ENCODE results near the gene RCCD1.

Gene RCCD1

DNA sequence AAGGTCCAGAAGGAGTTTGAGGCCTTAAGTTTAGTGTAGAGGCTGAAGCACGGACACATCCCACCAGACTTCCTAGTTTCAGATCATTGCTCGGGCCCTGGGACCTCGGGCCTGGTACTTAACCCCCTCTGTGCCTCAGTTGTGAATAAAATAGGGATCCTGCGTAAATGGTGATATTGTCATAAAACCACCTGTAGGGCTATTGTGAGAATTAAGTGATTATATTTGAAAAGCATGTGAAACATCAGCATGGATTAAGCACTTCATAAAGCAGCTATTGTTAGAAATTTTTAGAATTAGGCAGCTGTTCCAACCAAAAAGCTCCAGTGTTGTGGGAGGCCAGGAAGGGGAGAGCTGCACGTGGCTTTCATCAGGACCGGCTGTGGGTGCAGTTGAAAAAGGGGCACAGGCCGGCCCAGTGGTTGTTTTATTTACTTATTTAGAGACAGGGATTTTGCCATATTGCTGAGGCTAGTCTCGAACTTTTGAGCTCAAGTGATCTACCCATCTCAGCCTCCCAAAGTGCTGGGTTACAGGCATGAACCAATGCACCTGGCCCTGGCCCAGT is 4.4 kb downstream of the RCCD1 start:
- H3K9me2 ChIP-seq (replicated peaks; ENCODE audit: low read depth, low read length), result no peaks in the 10 kb centered on the region
- TF ChIP-seq, protein P1, sequence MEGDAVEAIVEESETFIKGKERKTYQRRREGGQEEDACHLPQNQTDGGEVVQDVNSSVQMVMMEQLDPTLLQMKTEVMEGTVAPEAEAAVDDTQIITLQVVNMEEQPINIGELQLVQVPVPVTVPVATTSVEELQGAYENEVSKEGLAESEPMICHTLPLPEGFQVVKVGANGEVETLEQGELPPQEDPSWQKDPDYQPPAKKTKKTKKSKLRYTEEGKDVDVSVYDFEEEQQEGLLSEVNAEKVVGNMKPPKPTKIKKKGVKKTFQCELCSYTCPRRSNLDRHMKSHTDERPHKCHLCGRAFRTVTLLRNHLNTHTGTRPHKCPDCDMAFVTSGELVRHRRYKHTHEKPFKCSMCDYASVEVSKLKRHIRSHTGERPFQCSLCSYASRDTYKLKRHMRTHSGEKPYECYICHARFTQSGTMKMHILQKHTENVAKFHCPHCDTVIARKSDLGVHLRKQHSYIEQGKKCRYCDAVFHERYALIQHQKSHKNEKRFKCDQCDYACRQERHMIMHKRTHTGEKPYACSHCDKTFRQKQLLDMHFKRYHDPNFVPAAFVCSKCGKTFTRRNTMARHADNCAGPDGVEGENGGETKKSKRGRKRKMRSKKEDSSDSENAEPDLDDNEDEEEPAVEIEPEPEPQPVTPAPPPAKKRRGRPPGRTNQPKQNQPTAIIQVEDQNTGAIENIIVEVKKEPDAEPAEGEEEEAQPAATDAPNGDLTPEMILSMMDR (conservative IDR thresholded peaks at IDR 0.05; ENCODE audit: low read length), result no peak
- TF ChIP-seq EZH2phosphoT487 (IDR thresholded peaks at IDR 0.05; ENCODE audit: borderline replicate concordance), result no peak
- peaks cover 8% of the 10 kb centered on the region for H4K20me1 ChIP-seq (ENCODE audit: insufficient read depth, low read length, poor library complexity, severe bottlenecking)
- peaks cover 51% of the 10 kb centered on the region for H3K79me2 ChIP-seq (ENCODE audit: insufficient read depth, low read length)
- no peaks in the 10 kb centered on the region for H3K27me3 ChIP-seq (ENCODE audit: insufficient read depth, low read length, poor library complexity, severe bottlenecking)
- peaks cover 14% of the 10 kb centered on the region for H3K4me1 ChIP-seq (ENCODE audit: insufficient read depth, low read length, poor library complexity, severe bottlenecking)
- H3F3A ChIP-seq (ENCODE audit: low read depth), result no peaks in the 10 kb centered on the region
- H3K9ac ChIP-seq (ENCODE audit: low read depth, low read length, poor library complexity, severe bottlenecking), result no peak overlapping the region
- no peak overlapping the region for H3K4me2 ChIP-seq (ENCODE audit: low read depth, low read length, poor library complexity, severe bottlenecking)
- no peaks in the 10 kb centered on the region for H3K9me3 ChIP-seq (ENCODE audit: insufficient read depth, low read depth, low read length)
- H3K4me3 ChIP-seq (ENCODE audit: low read length, poor library complexity, severe bottlenecking), result no peak overlapping the region
- H2AFZ ChIP-seq (ENCODE audit: low read length), result no peak overlapping the region
- H3K36me3 ChIP-seq (ENCODE audit: insufficient read depth, low read length), result peaks cover 36% of the 10 kb centered on the region; the same call in 1 of the 2 replicates

DNA sequence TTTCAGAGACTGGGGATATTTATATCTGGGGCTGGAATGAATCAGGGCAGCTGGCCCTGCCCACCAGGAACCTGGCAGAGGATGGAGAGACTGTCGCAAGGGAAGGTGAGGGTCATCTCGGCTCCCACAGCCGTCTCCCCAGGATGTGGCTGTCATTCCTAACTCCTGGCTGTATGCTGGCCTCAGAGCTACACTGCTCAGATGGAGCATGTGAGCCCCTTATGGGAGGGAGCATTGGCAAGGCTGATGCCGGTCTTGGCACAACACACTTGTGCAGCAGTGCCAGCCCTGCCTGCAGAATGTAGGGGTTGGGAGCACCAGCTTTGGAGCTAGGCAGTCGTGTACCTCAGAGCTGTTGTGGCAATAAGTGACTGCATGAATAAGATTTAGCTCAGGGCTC is 5.2 kb downstream of the RCCD1 start:
- Histone ChIP-seq H3K9me2 (replicated peaks; ENCODE audit: low read depth, low read length) (no peaks in the 10 kb centered on the region), H3K79me2 (ENCODE audit: insufficient read depth, low read length) (peaks cover 50% of the 10 kb centered on the region), H3K4me3 (ENCODE audit: low read length, poor library complexity, severe bottlenecking) (no peak overlapping the region), H4K20me1 (ENCODE audit: insufficient read depth, low read length, poor library complexity, severe bottlenecking) (peaks cover 8% of the 10 kb centered on the region), H3K27me3 (ENCODE audit: insufficient read depth, low read length, poor library complexity, severe bottlenecking) (no peaks in the 10 kb centered on the region), H3K4me2 (ENCODE audit: low read depth, low read length, poor library complexity, severe bottlenecking) (no peak overlapping the region), H3K9me3 (ENCODE audit: insufficient read depth, low read depth, low read length) (no peaks in the 10 kb centered on the region), H3K36me3 (ENCODE audit: insufficient read depth, low read length) (peaks cover 40% of the 10 kb centered on the region; the same call in 1 of the 2 replicates), H3K4me1 (ENCODE audit: insufficient read depth, low read length, poor library complexity, severe bottlenecking) (peaks cover 14% of the 10 kb centered on the region), H3K9ac (ENCODE audit: low read depth, low read length, poor library complexity, severe bottlenecking) (no peak overlapping the region), H2AFZ (ENCODE audit: low read length) (no peak overlapping the region), H3F3A (ENCODE audit: low read depth) (no peaks in the 10 kb centered on the region)
- no peak for TF ChIP-seq EZH2phosphoT487 (IDR thresholded peaks at IDR 0.05; ENCODE audit: borderline replicate concordance)
- TF ChIP-seq, protein P1 (conservative IDR thresholded peaks at IDR 0.05; ENCODE audit: low read length), result no peak

DNA sequence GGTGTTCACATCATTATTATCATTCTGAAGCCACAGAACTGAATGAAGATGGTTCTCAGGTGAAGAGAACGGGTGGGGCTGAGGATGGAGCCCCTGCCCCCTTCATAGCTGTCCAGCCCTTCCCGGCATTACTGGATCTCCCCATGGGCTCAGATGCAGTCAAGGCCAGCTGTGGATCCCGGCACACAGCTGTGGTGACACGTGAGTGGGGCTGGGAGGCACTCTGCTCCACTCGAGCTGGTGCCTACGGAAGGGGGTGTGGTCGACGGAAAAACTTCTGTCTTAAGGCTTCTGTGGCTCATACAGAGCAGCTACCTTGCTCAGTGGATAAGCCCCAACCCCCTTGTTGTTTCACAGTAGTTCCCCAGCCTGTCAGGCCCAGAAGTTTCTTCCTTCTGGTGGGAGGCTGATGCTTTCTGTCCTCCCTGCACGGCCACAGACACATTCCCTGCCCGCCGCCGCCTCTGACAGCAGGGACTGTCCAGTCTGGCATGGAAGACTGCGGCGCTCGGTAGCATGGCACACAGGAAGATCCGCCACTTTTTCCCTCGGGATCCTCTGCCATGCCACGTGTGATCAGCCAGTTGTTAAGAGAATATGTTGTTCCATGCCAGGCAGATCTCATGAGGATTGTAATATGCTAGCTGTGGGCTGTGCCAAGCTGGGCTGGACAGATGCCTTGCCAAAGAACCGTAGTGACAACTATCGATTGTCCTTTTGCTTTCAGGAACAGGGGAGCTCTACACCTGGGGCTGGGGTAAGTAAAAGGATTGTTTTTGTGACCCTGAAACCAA is 5.8 kb downstream of the RCCD1 start:
- H3K27me3 ChIP-seq (ENCODE audit: insufficient read depth, low read length, poor library complexity, severe bottlenecking), result no peaks in the 10 kb centered on the region
- peaks cover 40% of the 10 kb centered on the region; the same call in 1 of the 2 replicates for H3K36me3 ChIP-seq (ENCODE audit: insufficient read depth, low read length)
- TF ChIP-seq, protein P1 (conservative IDR thresholded peaks at IDR 0.05; ENCODE audit: low read length), result no peak
- TF ChIP-seq EZH2phosphoT487 (IDR thresholded peaks at IDR 0.05; ENCODE audit: borderline replicate concordance), result no peak

More for the DNA sequence above, 5.8 kb downstream of the RCCD1 start:
- no peak overlapping the region for H3K9ac ChIP-seq (ENCODE audit: low read depth, low read length, poor library complexity, severe bottlenecking)
- no peak overlapping the region for H2AFZ ChIP-seq (ENCODE audit: low read length)
- H3K9me3 ChIP-seq (ENCODE audit: insufficient read depth, low read depth, low read length), result no peaks in the 10 kb centered on the region
- peaks cover 14% of the 10 kb centered on the region for H3K4me1 ChIP-seq (ENCODE audit: insufficient read depth, low read length, poor library complexity, severe bottlenecking)
- H3K4me3 ChIP-seq (ENCODE audit: low read length, poor library complexity, severe bottlenecking), result no peak overlapping the region
- H3F3A ChIP-seq (ENCODE audit: low read depth), result no peaks in the 10 kb centered on the region
- peaks cover 5% of the 10 kb centered on the region for H4K20me1 ChIP-seq (ENCODE audit: insufficient read depth, low read length, poor library complexity, severe bottlenecking)
- H3K79me2 ChIP-seq (ENCODE audit: insufficient read depth, low read length), result peaks cover 44% of the 10 kb centered on the region
- no peaks in the 10 kb centered on the region for H3K9me2 ChIP-seq (replicated peaks; ENCODE audit: low read depth, low read length)
- H3K4me2 ChIP-seq (ENCODE audit: low read depth, low read length, poor library complexity, severe bottlenecking), result no peak overlapping the region

Measured in Loucy (cell line).